ENCODE measurements around the gene COL24A1. TPM values are rescaled to one million over a fixed set of nuclear protein-coding genes. Genes with fewer than 3 reads are reported as not detected.
"Not testable (repeated sequence)": the region's sequence is repeated elsewhere in the genome, so short reads cannot be mapped to it uniquely, and the experiment has no call there.

Gene COL24A1
- total RNA-seq, 1 donor from 2014 or later, result 3.7 TPM

DNA sequence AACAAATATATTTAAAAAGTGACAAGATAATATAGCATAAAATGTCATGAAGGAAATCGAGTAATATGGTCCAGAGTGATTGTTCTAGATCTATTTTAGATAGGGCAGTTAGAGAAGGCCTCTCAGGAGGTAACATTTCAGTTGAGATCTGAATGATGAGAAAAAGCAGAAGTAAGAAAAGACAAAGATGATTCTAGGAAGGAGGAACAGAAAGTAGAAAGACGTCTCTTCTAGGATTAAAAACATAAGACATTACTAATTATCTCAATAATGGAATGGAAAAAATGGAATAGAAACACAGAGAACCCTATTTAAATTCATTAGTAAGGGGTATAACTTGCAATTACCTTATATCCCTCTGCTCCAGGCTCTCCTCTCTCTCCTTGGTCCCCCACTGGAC lies 318.3 kb downstream of the COL24A1 start:
- H3K36me3 ChIP-seq (ENCODE audit: control insufficient read depth in 3 of 3, insufficient read depth in 3 of 3, low read length in 3 of 3), result no peaks in the 10 kb centered on the region
- H3K27ac ChIP-seq (ENCODE audit: low read depth, low read length), result no peak overlapping the region
- H3K27me3 ChIP-seq (ENCODE audit: control insufficient read depth in 3 of 3, insufficient read depth in 3 of 3, low read length in 3 of 3), result no peaks in the 10 kb centered on the region
- no peaks in the 10 kb centered on the region for H3K4me1 ChIP-seq (ENCODE audit: control insufficient read depth in 3 of 3, insufficient read depth in 3 of 3, low read length in 3 of 3)
- H3K9me3 ChIP-seq (ENCODE audit: control insufficient read depth in 3 of 3, low read length in 3 of 3), result no peaks in the 10 kb centered on the region
- H3K4me3 ChIP-seq (ENCODE audit: low read length in 3 of 3), result no peak overlapping the region
- no peak overlapping the region for H3K9ac ChIP-seq (ENCODE audit: low read depth in 1 of 3, low read length in 3 of 3)

DNA sequence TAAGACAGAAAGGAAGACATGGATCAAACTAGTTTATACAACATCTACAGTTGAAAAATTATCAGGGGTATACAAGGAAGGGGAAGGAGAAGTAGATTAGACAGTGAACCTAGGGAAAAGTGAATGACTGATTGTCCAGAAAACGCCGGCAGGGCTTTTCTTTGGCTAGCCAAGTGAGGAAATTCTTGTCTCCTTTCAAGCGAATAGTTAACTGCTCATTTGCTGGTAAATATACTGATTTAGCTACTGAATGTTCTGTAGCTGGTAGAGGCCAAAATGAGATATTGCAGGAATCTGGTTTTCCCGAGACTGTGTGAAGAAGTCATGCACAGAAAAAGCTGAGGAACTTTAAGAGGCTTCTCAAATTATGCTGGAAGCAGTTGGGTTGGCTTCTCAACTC lies 319.8 kb downstream of the COL24A1 start:
- Histone ChIP-seq H3K9me3 (ENCODE audit: control insufficient read depth in 3 of 3, low read length in 3 of 3) (no peaks in the 10 kb centered on the region), H3K36me3 (ENCODE audit: control insufficient read depth in 3 of 3, insufficient read depth in 3 of 3, low read length in 3 of 3) (no peaks in the 10 kb centered on the region), H3K9ac (ENCODE audit: low read depth in 1 of 3, low read length in 3 of 3) (no peak overlapping the region), H3K4me3 (ENCODE audit: low read length in 3 of 3) (no peak overlapping the region), H3K27me3 (ENCODE audit: control insufficient read depth in 3 of 3, insufficient read depth in 3 of 3, low read length in 3 of 3) (no peaks in the 10 kb centered on the region), H3K4me1 (ENCODE audit: control insufficient read depth in 3 of 3, insufficient read depth in 3 of 3, low read length in 3 of 3) (no peaks in the 10 kb centered on the region), H3K27ac (ENCODE audit: low read depth, low read length) (no peak overlapping the region)

DNA sequence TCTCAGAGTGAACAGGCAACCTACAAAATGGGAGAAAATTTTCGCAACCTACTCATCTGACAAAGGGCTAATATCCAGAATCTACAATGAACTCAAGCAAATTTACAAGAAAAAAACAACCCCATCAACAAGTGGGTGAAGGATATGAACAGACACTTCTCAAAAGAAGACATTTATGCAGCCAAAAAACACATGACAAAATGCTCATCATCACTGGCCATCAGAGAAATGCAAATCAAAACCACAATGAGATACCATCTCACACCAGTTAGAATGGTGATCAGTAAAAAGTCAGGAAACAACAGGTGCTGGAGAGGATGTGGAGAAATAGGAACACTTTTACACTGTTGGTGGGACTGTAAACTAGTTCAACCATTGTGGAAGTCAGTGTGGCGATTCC lies 323.4 kb downstream of the COL24A1 start:
- H3K36me3 ChIP-seq (ENCODE audit: control insufficient read depth in 3 of 3, insufficient read depth in 3 of 3, low read length in 3 of 3); H3K4me1 ChIP-seq (ENCODE audit: control insufficient read depth in 3 of 3, insufficient read depth in 3 of 3, low read length in 3 of 3); H3K27me3 ChIP-seq (ENCODE audit: control insufficient read depth in 3 of 3, insufficient read depth in 3 of 3, low read length in 3 of 3); H3K4me3 ChIP-seq (ENCODE audit: low read length in 3 of 3); H3K27ac ChIP-seq (ENCODE audit: low read depth, low read length); H3K9ac ChIP-seq (ENCODE audit: low read depth in 1 of 3, low read length in 3 of 3); H3K9me3 ChIP-seq (ENCODE audit: control insufficient read depth in 3 of 3, low read length in 3 of 3): not testable (repeated sequence)

DNA sequence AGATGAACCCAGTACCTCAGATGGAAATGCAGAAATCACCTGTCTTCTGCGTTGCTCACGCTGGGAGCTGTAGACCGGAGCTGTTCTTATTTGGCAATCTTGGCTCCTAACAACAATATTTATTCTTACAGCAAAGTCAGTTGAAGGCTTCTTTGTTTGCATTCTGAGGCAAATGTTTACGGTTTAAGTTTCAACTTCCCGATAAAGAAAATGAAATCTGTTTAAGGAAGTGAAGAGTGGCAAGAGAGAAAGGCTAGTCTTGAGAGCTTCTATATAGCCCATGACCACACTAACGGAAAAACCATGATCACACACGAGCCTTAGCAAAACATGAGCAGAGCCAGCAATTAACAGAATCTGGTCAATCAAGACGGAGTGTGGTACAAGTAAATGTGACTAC lies 325.7 kb downstream of the COL24A1 start:
- Histone ChIP-seq H3K4me3 (ENCODE audit: low read length in 3 of 3) (no peak overlapping the region), H3K27me3 (ENCODE audit: control insufficient read depth in 3 of 3, insufficient read depth in 3 of 3, low read length in 3 of 3) (no peaks in the 10 kb centered on the region), H3K4me1 (ENCODE audit: control insufficient read depth in 3 of 3, insufficient read depth in 3 of 3, low read length in 3 of 3) (no peaks in the 10 kb centered on the region), H3K9me3 (ENCODE audit: control insufficient read depth in 3 of 3, low read length in 3 of 3) (no peaks in the 10 kb centered on the region), H3K27ac (ENCODE audit: low read depth, low read length) (no peak overlapping the region), H3K36me3 (ENCODE audit: control insufficient read depth in 3 of 3, insufficient read depth in 3 of 3, low read length in 3 of 3) (no peaks in the 10 kb centered on the region), H3K9ac (ENCODE audit: low read depth in 1 of 3, low read length in 3 of 3) (no peak overlapping the region)

DNA sequence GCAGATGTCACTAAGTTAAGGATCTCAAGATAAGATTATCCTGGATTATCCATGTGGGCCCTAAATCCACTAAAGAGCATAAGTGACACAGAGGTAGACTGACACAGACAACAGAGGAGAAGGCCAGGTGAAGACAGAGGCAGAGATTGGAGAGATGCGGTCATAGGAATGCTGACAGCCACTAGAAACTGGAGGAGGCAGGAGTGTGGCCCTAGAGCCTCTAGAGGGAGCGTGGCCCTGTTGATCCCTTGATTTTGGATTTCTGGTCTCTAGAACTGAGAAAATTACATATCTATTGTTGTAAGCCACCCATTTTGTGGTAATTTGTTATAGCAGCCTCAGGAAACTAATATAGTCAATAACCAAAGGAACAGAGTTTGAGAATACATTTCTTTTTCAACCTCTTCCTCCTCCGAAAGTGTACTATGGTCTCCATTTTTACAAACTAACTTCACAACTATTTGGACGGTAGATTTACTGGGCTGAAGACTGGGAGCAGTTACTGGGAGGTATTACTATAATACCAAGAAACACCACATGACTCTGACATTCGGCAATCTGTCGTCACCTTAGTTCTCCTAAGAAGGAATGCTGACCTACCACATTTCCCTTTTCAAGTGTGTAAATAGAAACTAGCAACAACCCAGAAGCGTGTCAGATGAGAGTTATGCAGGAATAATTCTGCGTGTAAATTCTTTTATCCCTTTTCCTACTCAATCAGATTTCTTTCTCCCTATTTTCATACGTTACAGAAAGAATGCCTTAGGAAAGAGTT lies 332.3 kb downstream of the COL24A1 start:
- H3K4me1 ChIP-seq (ENCODE audit: control insufficient read depth in 3 of 3, insufficient read depth in 3 of 3, low read length in 3 of 3), result peaks cover 0 to 4% (median 4%) of the 10 kb centered on the region in 3 donors
- H3K9me3 ChIP-seq (ENCODE audit: control insufficient read depth in 3 of 3, low read length in 3 of 3), result no peaks in the 10 kb centered on the region
- H3K27me3 ChIP-seq (ENCODE audit: control insufficient read depth in 3 of 3, insufficient read depth in 3 of 3, low read length in 3 of 3), result no peaks in the 10 kb centered on the region
- no peaks in the 10 kb centered on the region for H3K36me3 ChIP-seq (ENCODE audit: control insufficient read depth in 3 of 3, insufficient read depth in 3 of 3, low read length in 3 of 3)
- H3K27ac ChIP-seq (ENCODE audit: low read depth, low read length), result no peak overlapping the region
- H3K4me3 ChIP-seq (ENCODE audit: low read length in 3 of 3), result no peak overlapping the region
- no peak overlapping the region for H3K9ac ChIP-seq (ENCODE audit: low read depth in 1 of 3, low read length in 3 of 3)

DNA sequence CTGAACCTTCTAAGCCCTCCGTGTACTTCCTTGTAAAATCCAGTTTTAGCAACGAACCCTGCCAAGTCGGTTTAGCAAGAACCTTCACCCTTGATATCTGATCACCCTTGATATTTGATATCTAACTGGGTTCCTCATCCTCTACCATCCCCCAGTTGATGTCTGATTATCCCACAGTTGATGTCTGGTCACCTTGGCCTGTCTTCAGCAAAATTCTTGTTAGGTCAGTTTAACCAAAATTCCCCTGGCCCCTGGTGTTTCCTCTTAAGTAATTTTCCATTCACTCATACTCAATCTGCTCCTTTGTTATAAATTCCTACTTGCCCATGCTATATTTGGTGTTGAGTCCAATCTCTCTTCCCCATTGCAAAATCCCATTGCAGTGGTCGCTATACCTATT lies 333.9 kb downstream of the COL24A1 start:
- peaks cover 0 to 4% (median 4%) of the 10 kb centered on the region in 3 donors for H3K4me1 ChIP-seq (ENCODE audit: control insufficient read depth in 3 of 3, insufficient read depth in 3 of 3, low read length in 3 of 3)
- H3K27ac ChIP-seq (ENCODE audit: low read depth, low read length), result peak overlapping the region; percentile 12
- no peaks in the 10 kb centered on the region for H3K9me3 ChIP-seq (ENCODE audit: control insufficient read depth in 3 of 3, low read length in 3 of 3)
- no peaks in the 10 kb centered on the region for H3K36me3 ChIP-seq (ENCODE audit: control insufficient read depth in 3 of 3, insufficient read depth in 3 of 3, low read length in 3 of 3)
- H3K4me3 ChIP-seq (ENCODE audit: low read length in 3 of 3), result no peak overlapping the region
- no peak overlapping the region for H3K9ac ChIP-seq (ENCODE audit: low read depth in 1 of 3, low read length in 3 of 3)
- H3K27me3 ChIP-seq (ENCODE audit: control insufficient read depth in 3 of 3, insufficient read depth in 3 of 3, low read length in 3 of 3), result no peaks in the 10 kb centered on the region

DNA sequence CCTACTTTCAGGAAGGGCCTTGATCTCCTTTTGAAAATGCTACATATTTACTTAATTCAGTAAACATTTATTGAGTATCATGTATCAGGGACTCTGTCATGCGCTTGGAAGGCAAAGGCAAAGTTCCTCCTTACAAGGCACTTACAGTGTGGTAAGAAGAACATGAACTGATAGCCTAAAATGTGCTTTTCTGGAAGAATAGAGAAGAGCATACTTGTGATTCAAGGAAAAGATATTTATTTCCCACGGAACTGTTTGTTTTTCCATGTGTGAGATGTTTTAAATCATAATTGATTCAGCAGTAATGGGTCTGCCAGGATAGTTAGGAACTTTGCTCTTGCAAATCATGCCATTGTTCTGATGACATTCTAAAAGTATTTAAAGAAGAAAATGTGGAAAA lies 338.2 kb downstream of the COL24A1 start:
- no peaks in the 10 kb centered on the region for H3K36me3 ChIP-seq (ENCODE audit: control insufficient read depth in 3 of 3, insufficient read depth in 3 of 3, low read length in 3 of 3)
- no peak overlapping the region for H3K9ac ChIP-seq (ENCODE audit: low read depth in 1 of 3, low read length in 3 of 3)
- H3K9me3 ChIP-seq (ENCODE audit: control insufficient read depth in 3 of 3, low read length in 3 of 3), result no peaks in the 10 kb centered on the region
- H3K27ac ChIP-seq (ENCODE audit: low read depth, low read length), result no peak overlapping the region
- H3K4me1 ChIP-seq (ENCODE audit: control insufficient read depth in 3 of 3, insufficient read depth in 3 of 3, low read length in 3 of 3), result peaks cover 0 to 4% (median 4%) of the 10 kb centered on the region in 3 donors
- no peaks in the 10 kb centered on the region for H3K27me3 ChIP-seq (ENCODE audit: control insufficient read depth in 3 of 3, insufficient read depth in 3 of 3, low read length in 3 of 3)
- H3K4me3 ChIP-seq (ENCODE audit: low read length in 3 of 3), result no peak overlapping the region

DNA sequence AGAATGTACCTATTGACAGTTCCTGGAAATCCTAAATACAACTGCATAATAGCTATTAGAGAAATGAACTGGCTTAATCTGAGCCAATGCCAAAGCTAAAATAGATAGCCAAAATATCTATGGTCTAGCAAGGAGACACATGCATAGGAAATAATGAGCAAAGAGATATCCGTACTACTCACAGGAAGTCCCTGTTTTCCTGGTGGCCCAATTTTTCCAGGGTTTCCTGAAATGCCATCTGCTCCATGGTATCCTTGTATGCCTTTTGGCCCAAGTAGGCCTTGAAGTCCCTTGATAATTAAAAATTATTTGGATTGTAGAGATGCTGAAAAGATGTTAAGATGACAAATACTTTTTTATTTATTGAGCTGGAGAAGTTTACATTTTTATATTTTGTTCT lies 340.0 kb downstream of the COL24A1 start:
- Histone ChIP-seq H3K9me3 (ENCODE audit: control insufficient read depth in 3 of 3, low read length in 3 of 3) (no peaks in the 10 kb centered on the region), H3K4me3 (ENCODE audit: low read length in 3 of 3) (no peak overlapping the region), H3K27me3 (ENCODE audit: control insufficient read depth in 3 of 3, insufficient read depth in 3 of 3, low read length in 3 of 3) (no peaks in the 10 kb centered on the region), H3K4me1 (ENCODE audit: control insufficient read depth in 3 of 3, insufficient read depth in 3 of 3, low read length in 3 of 3) (no peaks in the 10 kb centered on the region), H3K27ac (ENCODE audit: low read depth, low read length) (no peak overlapping the region), H3K36me3 (ENCODE audit: control insufficient read depth in 3 of 3, insufficient read depth in 3 of 3, low read length in 3 of 3) (no peaks in the 10 kb centered on the region), H3K9ac (ENCODE audit: low read depth in 1 of 3, low read length in 3 of 3) (no peak overlapping the region)

DNA sequence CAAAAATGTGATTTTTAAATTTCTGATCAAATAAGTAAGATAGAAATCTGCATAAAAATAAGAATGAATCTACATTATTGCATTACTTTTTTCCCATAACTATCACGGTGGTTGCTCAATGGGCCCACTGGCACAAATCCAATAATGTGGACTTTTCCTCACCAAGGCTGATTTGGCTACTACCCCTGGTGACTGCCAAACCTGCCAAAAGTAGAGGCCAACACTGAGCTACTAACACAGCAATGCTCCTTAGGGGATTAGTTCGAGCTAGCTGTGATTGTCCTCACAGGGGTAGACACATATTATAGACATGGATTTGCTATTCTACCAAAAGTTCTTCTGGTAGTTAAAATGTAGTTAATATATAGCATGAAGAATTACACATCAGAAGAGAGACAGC lies 340.7 kb downstream of the COL24A1 start:
- Histone ChIP-seq H3K4me3 (ENCODE audit: low read length in 3 of 3) (no peak overlapping the region), H3K4me1 (ENCODE audit: control insufficient read depth in 3 of 3, insufficient read depth in 3 of 3, low read length in 3 of 3) (no peaks in the 10 kb centered on the region), H3K9ac (ENCODE audit: low read depth in 1 of 3, low read length in 3 of 3) (no peak overlapping the region), H3K27ac (ENCODE audit: low read depth, low read length) (no peak overlapping the region), H3K27me3 (ENCODE audit: control insufficient read depth in 3 of 3, insufficient read depth in 3 of 3, low read length in 3 of 3) (no peaks in the 10 kb centered on the region), H3K9me3 (ENCODE audit: control insufficient read depth in 3 of 3, low read length in 3 of 3) (no peaks in the 10 kb centered on the region), H3K36me3 (ENCODE audit: control insufficient read depth in 3 of 3, insufficient read depth in 3 of 3, low read length in 3 of 3) (no peaks in the 10 kb centered on the region)

DNA sequence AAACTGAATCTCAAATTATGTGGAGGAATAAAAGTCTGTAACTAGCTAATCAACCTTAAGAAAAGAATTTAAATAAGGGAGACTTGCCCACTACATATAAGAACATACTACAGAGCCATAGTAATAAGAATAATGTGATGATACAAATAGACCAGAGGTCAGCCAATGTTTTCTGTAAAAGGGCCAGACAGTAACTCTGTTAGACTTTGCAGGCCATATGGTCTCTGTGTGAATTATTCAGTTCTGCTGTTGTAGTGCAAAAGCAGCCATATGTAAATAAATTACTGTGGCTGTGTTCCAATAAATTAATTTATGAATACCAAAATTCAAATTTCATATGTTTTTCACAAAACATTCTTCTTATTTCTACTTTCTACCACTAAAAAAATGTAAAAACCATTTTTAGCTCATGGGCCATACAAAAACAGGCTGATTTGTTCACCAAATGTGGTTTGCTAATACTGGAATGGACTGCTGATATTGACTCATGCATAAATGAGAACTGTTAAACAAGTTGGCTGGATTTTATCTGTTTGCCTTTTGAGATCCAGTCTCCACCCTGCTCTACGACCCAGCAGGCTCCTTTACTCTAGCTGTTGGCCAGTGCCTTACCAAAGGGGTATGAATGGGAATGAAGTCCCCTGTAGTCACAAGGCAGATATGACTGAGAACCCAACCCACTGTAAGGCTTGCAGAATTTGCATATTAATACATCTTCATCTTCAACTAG lies 350.2 kb downstream of the COL24A1 start:
- no peaks in the 10 kb centered on the region for H3K4me1 ChIP-seq (ENCODE audit: control insufficient read depth in 3 of 3, insufficient read depth in 3 of 3, low read length in 3 of 3)
- no peak overlapping the region for H3K27ac ChIP-seq (ENCODE audit: low read depth, low read length)
- peaks cover 0 to 4% (median 0%) of the 10 kb centered on the region in 3 donors for H3K9me3 ChIP-seq (ENCODE audit: control insufficient read depth in 3 of 3, low read length in 3 of 3)
- H3K36me3 ChIP-seq (ENCODE audit: control insufficient read depth in 3 of 3, insufficient read depth in 3 of 3, low read length in 3 of 3), result no peaks in the 10 kb centered on the region
- no peak overlapping the region for H3K9ac ChIP-seq (ENCODE audit: low read depth in 1 of 3, low read length in 3 of 3)
- no peak overlapping the region for H3K4me3 ChIP-seq (ENCODE audit: low read length in 3 of 3)
- H3K27me3 ChIP-seq (ENCODE audit: control insufficient read depth in 3 of 3, insufficient read depth in 3 of 3, low read length in 3 of 3), result no peaks in the 10 kb centered on the region
